G401 (cell line): Measurements from ENCODE around the gene HECW1. TPM values are rescaled to one million over a fixed set of nuclear protein-coding genes. Genes with fewer than 3 reads are reported as not detected.
A peak's percentile ranks its signal among the peaks of the same experiment; 100 is the strongest.

Experiments used
- DNase-seq: peaks from one replicate; pipeline ENCODE4 v3.0.0-alpha.2; 2015; ENCODE audit warnings: low spot score
- in situ Hi-C: cut with HindIII; loops from 2 replicates; pipeline ENCODE4 v1.10.0; 2016; ENCODE audit warnings: low sequenced_read_pairs, mixed read lengths
- total RNA-seq: library from RNA; depleted of rRNA; stranded (reverse); fragments of >200 nt; shearing (Covaris generic); gene quantifications from 2 replicates; pipeline ENCODE4 v1.2.3, GENCODE V29; 2014

HECW1 gene
- total RNA-seq, 1 experiment from 2014 or later, result not detected

- no peak for DNase-seq
- in situ Hi-C loops, result no loop called here
Observed at GRCh38 chr7:43291789-43292188, 179.3 kb downstream of the HECW1 start.

- DNase-seq, result no peak
- in situ Hi-C loops, result no loop called here
Observed at GRCh38 chr7:43292384-43292783, 179.9 kb downstream of the HECW1 start.

GRCh38 chr7:43294080-43294630 is 181.7 kb downstream of the HECW1 start:
- in situ Hi-C loops, result no loop called here
- DNase-seq, result peak; percentile 58

GRCh38 chr7:43295429-43295828 is 183.0 kb downstream of the HECW1 start:
- in situ Hi-C loops, result no loop called here
- DNase-seq, result no peak

GRCh38 chr7:43296306-43296705 is 183.9 kb downstream of the HECW1 start:
- DNase-seq, result no peak
- in situ Hi-C loops, result no loop called here

- no peak for DNase-seq
- in situ Hi-C loops, result no loop called here
Observed at GRCh38 chr7:43298617-43299016, 186.2 kb downstream of the HECW1 start.

DNA sequence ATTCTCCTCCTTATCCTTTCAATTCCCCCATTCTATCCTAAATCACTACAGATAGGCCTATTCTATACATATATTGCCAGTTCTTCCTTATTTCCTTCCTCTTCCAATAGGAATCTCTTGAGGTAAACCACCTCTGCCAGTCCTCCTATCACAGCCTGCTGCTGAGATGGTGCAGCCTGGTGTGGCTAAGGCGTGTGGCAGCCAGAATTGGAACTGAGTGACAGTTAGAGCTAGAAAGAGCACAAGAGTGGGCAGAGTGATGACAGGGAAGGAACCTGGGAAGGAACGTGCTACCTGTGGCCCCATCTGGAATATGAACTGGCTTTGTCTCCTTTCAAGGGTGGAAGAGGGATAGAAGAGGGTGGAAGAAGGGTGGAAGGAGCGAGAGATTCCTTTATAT is 187.7 kb downstream of the HECW1 start:
- in situ Hi-C loops, result no loop called here
- DNase-seq, result no peak

GRCh38 chr7:43302211-43302711 is 189.8 kb downstream of the HECW1 start:
- in situ Hi-C loops, result no loop called here
- no peak for DNase-seq

GRCh38 chr7:43302773-43303460 is 190.5 kb downstream of the HECW1 start:
- in situ Hi-C loops, result no loop called here
- no peak for DNase-seq

GRCh38 chr7:43303740-43304241 is 191.3 kb downstream of the HECW1 start:
- in situ Hi-C loops, result no loop called here
- DNase-seq, result no peak

DNA sequence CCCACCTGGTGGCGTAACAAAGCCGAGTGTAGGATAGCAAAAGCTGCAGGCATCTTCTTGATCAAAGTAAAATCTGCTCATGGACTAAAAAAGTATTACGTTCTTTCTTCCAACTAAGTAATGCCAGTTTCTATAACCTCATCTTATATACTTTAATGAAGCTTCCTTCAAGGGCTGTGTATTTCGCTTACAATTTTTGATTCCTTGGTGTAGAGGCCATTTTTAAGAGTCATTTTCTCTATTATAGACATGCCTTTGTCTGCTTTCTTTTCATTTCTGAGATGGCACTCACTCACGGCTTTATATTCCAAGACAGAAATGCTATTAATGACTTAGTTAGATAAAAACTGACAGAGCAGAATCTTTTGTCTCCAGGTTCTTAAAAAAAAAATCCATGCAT is 194.0 kb downstream of the HECW1 start:
- in situ Hi-C loops, result no loop called here
- no peak for DNase-seq

GRCh38 chr7:43307522-43307921 is 195.1 kb downstream of the HECW1 start:
- DNase-seq, result no peak
- in situ Hi-C loops, result no loop called here

- no peak for DNase-seq
- in situ Hi-C loops, result no loop called here
Observed at GRCh38 chr7:43308913-43309705, 196.7 kb downstream of the HECW1 start.

DNA sequence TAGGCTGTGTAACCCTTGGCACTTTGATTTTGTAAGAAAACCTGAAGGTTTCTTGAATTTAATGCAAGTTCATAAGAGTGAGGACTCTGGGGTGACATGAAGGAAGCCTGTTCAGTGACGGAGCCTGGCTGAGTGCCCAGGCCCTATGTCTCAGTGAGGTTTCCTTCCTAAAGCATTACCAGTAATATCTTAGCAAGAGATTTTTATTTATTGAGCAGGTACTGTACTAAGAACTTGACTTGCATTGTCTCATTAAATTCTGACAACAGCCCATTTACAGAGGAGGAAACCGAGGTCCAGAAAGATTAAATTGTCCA is 197.2 kb downstream of the HECW1 start:
- no peak for DNase-seq
- in situ Hi-C loops, result no loop called here

DNA sequence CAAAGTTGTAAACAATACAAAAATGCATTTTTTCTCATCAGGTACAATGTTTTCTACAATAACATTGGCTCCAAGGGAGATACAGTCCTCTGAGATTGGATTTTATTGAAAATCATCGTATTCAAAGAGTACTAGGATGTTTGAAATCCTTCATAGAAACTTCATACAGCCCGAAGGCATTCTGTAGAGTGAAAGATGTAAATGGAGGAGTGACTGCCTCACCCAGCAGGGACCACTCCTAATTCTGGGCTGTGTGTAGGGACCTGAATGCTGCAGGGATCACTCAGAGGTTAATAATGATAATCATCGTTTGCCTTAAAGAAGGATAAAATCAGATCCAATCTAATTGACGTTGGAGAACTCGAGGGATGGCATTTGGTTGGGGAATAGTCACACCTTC is 198.6 kb downstream of the HECW1 start:
- in situ Hi-C loops, result no loop called here
- no peak for DNase-seq

- DNase-seq, result no peak
- in situ Hi-C loops, result no loop called here
Observed at GRCh38 chr7:43311694-43312093, 199.2 kb downstream of the HECW1 start.

- in situ Hi-C loops, result no loop called here
- no peak for DNase-seq
Observed at GRCh38 chr7:43313628-43314378, 201.4 kb downstream of the HECW1 start.

DNA sequence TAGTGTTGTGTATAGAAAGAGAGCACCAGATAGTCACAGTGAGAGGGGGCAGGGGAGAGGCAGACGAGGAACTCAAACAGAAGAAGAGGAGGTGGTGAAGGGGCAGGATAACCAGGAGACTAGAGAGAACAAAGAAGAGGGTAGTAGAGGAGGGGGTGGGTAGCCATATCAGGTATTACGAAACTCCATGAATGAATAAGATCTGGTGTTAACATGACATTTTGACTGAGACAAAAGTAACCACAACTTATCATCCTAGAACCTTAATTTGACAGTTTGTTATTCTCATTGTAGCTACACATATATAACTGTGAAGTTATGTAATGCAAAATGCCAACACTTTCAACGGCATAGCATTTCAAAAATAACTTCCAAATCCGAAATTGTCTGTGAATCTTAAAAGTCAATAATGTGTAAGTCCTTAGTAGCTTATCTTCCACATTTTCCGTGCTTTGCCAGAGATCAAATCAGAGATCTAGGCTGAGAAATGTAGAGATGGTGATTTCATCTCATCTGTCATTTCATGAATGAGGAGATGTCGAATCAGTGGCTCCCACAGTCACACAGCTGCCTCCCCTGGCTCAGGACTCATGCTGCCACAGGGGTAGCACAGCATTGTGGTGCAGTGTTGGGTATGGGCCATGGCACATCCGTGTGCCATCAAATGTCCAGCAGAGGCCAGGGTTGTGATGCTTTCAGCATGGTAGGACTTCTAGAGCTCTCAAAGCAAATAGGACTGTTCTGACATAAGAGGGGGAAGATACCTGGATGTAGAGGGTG is 202.1 kb downstream of the HECW1 start:
- in situ Hi-C loops, result no loop called here
- DNase-seq, result no peak

- DNase-seq, result no peak
- in situ Hi-C loops, result no loop called here
Observed at GRCh38 chr7:43317075-43317474, 204.6 kb downstream of the HECW1 start.
